K562 (cell line): ENCODE results near the gene IRF2. TPM values are rescaled to one million over a fixed set of nuclear protein-coding genes. Genes with fewer than 3 reads are reported as not detected.

ENCODE experiments used
- ATAC-seq: fragments of 200-7000 bp; cut with Tn5 transposase; 3 replicates; pipeline ENCODE4 v1.9.1; 2020; ENCODE audit warnings: moderate library complexity
- BruUV-seq: library from RNA; stranded (reverse); fragments of 400-500 nt; replicated peaks from 2 replicates; lab custom pipeline; 2021; lab: Mats Ljungman, UMichigan
- CTCF ChIA-PET: fragments of 300-600 bp; formaldehyde crosslinking; extraction: SDS; loops from one replicate; lab custom pipeline; 2021; ENCODE audit warnings: low intra/inter-chr PET ratio; lab: Yijun Ruan, JAX
- POLR2A ChIA-PET: fragments of 300-600, 350-650 bp; sonication (Branson Sonifier 250); formaldehyde crosslinking; extraction: SDS; loops from one replicate; lab custom pipeline; 2021; ENCODE audit warnings: antibody characterized with exemption, inconsistent platforms; lab: Yijun Ruan, JAX
- DNase-seq, 4 experiments: peaks; one replicate each; pipeline versions ENCODE4 v3.0.0 to v3.0.0-alpha.2; 2011 to 2018; ENCODE audit warnings: low spot score in 3 of 4, mixed read lengths in 3 of 4; ENCODE audit errors: extremely low read depth in 1 of 4
- FAIRE-seq: peaks from 2 replicates; lab custom pipeline; 2011; peaks lifted over from hg19 to GRCh38; lab: Jason Lieb, UNC
- H2AFZ ChIP-seq: 2 replicates; pipeline ENCODE4 v1.6.0; 2011; ENCODE audit warnings: low read depth, low read length, control low read depth, inconsistent platforms
- H3K27ac ChIP-seq: fragments of 200-600 bp; 3 replicates; pipeline ENCODE4 v1.8.0; 2011; ENCODE audit warnings: low read depth, mild to moderate bottlenecking, control low read depth, inconsistent platforms, low read length, moderate library complexity, mixed read lengths; ENCODE audit errors: extremely low read depth
- H3K27me3 ChIP-seq, 2 experiments: fragments of 300-600 bp in 1 of 2; 2 replicates in 1 of 2; 3 replicates in 1 of 2; pipeline versions ENCODE4 v1.6.0 to v1.8.0; 2011; ENCODE audit warnings: inconsistent platforms in 2 of 2, low read length in 2 of 2, mild to moderate bottlenecking in 1 of 2, mixed read lengths in 1 of 2, moderate library complexity in 1 of 2; ENCODE audit not compliant: control insufficient read depth in 2 of 2, insufficient read depth in 2 of 2
- H3K36me3 ChIP-seq: fragments of 300-600 bp; 3 replicates; pipeline ENCODE4 v1.8.0; 2011; ENCODE audit warnings: mild to moderate bottlenecking, low read length, inconsistent platforms; ENCODE audit not compliant: control insufficient read depth, insufficient read depth
- H3K4me1 ChIP-seq, 2 experiments: fragments of 200-600 bp in 1 of 2; replicated peaks in 1 of 2; 2 replicates in 1 of 2; 3 replicates in 1 of 2; pipeline versions ENCODE4 v1.5.1 to v1.8.0; 2011; ENCODE audit warnings: inconsistent platforms in 2 of 2, low read length in 2 of 2, mild to moderate bottlenecking in 1 of 2, mixed read lengths in 1 of 2, moderate library complexity in 1 of 2; ENCODE audit not compliant: control insufficient read depth in 2 of 2, insufficient read depth in 2 of 2
- H3K4me2 ChIP-seq: 2 replicates; pipeline ENCODE4 v1.6.1; 2011; ENCODE audit warnings: low read length, control low read depth, inconsistent platforms, mixed read lengths; ENCODE audit not compliant: insufficient read depth
- H3K4me3 ChIP-seq: fragments of 200-600 bp; sonication (generic), shearing (Covaris generic); 2 replicates; pipeline ENCODE4 v1.5.1; 2016; ENCODE audit warnings: control low read depth, inconsistent platforms
- H3K79me2 ChIP-seq: fragments of 200-600 bp; 3 replicates; pipeline ENCODE4 v1.8.0; 2011; ENCODE audit warnings: low read length, inconsistent platforms; ENCODE audit not compliant: control insufficient read depth, insufficient read depth
- H3K9ac ChIP-seq, 2 experiments: 2 replicates each; pipeline versions ENCODE4 v1.6.0 to v1.6.1; 2011; ENCODE audit warnings: low read depth in 2 of 2, low read length in 2 of 2, control low read depth in 1 of 2, inconsistent platforms in 1 of 2, mild to moderate bottlenecking in 1 of 2, mixed read lengths in 1 of 2; ENCODE audit not compliant: insufficient read depth in 1 of 2
- H3K9me1 ChIP-seq: one replicate; pipeline ENCODE4 v1.6.0; 2011; ENCODE audit warnings: inconsistent platforms, mild to moderate bottlenecking, low read length, moderate library complexity; ENCODE audit not compliant: control insufficient read depth, insufficient read depth
- H3K9me3 ChIP-seq: replicated peaks from 2 replicates; pipeline ENCODE4 v1.5.1; 2011; ENCODE audit warnings: low read depth, low read length, inconsistent platforms; ENCODE audit not compliant: control insufficient read depth, insufficient read depth
- H4K20me1 ChIP-seq: replicated peaks from 2 replicates; pipeline ENCODE4 v1.6.1; 2011; ENCODE audit warnings: low read length, inconsistent platforms, mixed read lengths; ENCODE audit not compliant: control insufficient read depth, insufficient read depth
- DMBX1 ChIP-seq: fragments of 250-450 bp; sonication (Bioruptor Pico); IDR thresholded peaks from 2 replicates; pipeline ENCODE4 v1.8.0; 2022; ENCODE audit warnings: inconsistent platforms, mild to moderate bottlenecking, moderate library complexity, borderline replicate concordance
- ZBTB11 ChIP-seq, 3 experiments: fragments of 200-800 bp in 1 of 3; fragments of 250-450 bp in 1 of 3; fragments of 450-650 bp in 1 of 3; sonication (Bioruptor Pico) in 1 of 3; sonication (Bioruptor generic) in 1 of 3; formaldehyde crosslinking in 1 of 3; IDR thresholded peaks; 2 replicates each; pipeline versions ENCODE4 v1.6.1 to v1.8.0; 2016 to 2022; ENCODE audit warnings: mild to moderate bottlenecking in 2 of 3, missing genetic modification characterization in 2 of 3, missing compliant biosample characterization in 1 of 3, moderate library complexity in 1 of 3
- ZNF274 ChIP-seq: IDR thresholded peaks from 2 replicates; pipeline ENCODE4 v1.6.1; 2011; ENCODE audit warnings: low read depth, mild to moderate bottlenecking, low read length, moderate library complexity, borderline replicate concordance
- ZNF316 ChIP-seq: fragments of 450-650 bp; IDR thresholded peaks from 2 replicates; pipeline ENCODE4 v1.6.1; 2016
- WGBS: fragments of 100-300 bp; shearing (Covaris generic); methylation state at CpG from one replicate; pipeline ENCODE4 v1.1.6; 2016; ENCODE audit warnings: low coverage, mixed read lengths; ENCODE audit not compliant: insufficient coverage; ENCODE audit errors: missing lambda C conversion rate; 5-methylcytosine and 5-hydroxymethylcytosine counted together
- in situ Hi-C: fragments of 300-500 bp; cut with MboI; formaldehyde crosslinking; loops from 4 replicates; pipeline ENCODE4 v1.15.0; 2018; ENCODE audit warnings: inconsistent platforms, mixed read lengths
- intact Hi-C: fragments of 100-400 bp; cut with micrococcal nuclease; formaldehyde crosslinking; loops from 2 replicates; pipeline ENCODE4 v1.14.2; 2022
- polyA plus RNA-seq, 8 experiments: library from polyadenylated mRNA; depleted of rRNA in 4 of 8; stranded (reverse) in 5 of 8; unstranded in 3 of 8; fragments of >200 nt; fragmentation: Nextera tagmentation in 2 of 8; fragmentation: Illumina TruSeq in 1 of 8; extraction: Ambion mirVana in 2 of 8; extraction: Trizol in 1 of 8; gene quantifications; 2 replicates each; pipeline versions ENCODE4 v1.2.1 to v1.2.3, GENCODE V29; 2011 to 2014; ENCODE audit warnings: inconsistent platforms in 1 of 8, missing spikeins in 1 of 8
- total RNA-seq, 7 experiments: library from RNA; depleted of rRNA in 6 of 7; stranded (reverse); fragments of >200 nt in 6 of 7; fragmentation: Illumina TruSeq in 2 of 7; extraction: Trizol in 2 of 7; gene quantifications; 2 replicates each; pipeline versions ENCODE4 v1.2.1 to v1.2.3, GENCODE V29; 2011 to 2021; ENCODE audit warnings: low replicate concordance in 1 of 7

IRF2 gene
- total and polyA plus RNA-seq, 9 of the 15 experiments (the other 6 are each of a cell fraction or from before 2014, with no cell fraction given): 7.1 to 17.1 (median 11.3) TPM

GRCh38 chr4:184357165-184357564 lies 117.2 kb downstream of the IRF2 start (continued):
- TF ChIP-seq ZBTB11 (CRISPR knock-in tag; IDR thresholded peaks at IDR 0.05) (no peak), ZNF274 (no peak), ZNF316 (no peak)

- Histone ChIP-seq H3K79me2 (no peaks in the 10 kb centered on the region), H3K27me3 (no peaks in the 10 kb centered on the region), H4K20me1 (no peaks in the 10 kb centered on the region), H3K4me2 (no peak overlapping the region), H3K9me3 (no peaks in the 10 kb centered on the region), H3K4me3 (no peak overlapping the region), H3K4me1 (peaks cover 0 to 12% of the 10 kb centered on the region in 2 experiments; a peak in 3 of 5 replicates), H3K9me1 (no peaks in the 10 kb centered on the region), H3K36me3 (no peaks in the 10 kb centered on the region), H3K9ac (no peak overlapping the region), H2AFZ (peak overlapping the region; percentile 95; the same call in 1 of the 2 replicates), H3K27ac (no peak overlapping the region)
- WGBS: 88% methylated on average over 7 of the region's 7 CpGs
- ATAC-seq (no peak), DNase-seq (no peak), FAIRE-seq (no peak)
- no TSS peak for BruUV-seq
- in situ Hi-C loops: no loop called here
- CTCF ChIA-PET: no interaction called here
- intact Hi-C loops: no loop called here
- no peak for TF ChIP-seq DMBX1
- POLR2A ChIA-PET: interaction anchor here (0.7 to 2.5 kb wide), 2 partner anchors 9 to 37 kb away, joined by 3 to 11 read pairs; no protein-coding TSS in a partner anchor
These were observed 118.0 kb downstream of the IRF2 start for GRCh38 chr4:184356366-184356765.
